ENCODE results near the gene SHMT2.

- no peak for TF ChIP-seq POLR2A (IDR thresholded peaks at IDR 0.05; ENCODE audit: low read depth, low read length)
- no peak for TF ChIP-seq CTCF (IDR thresholded peaks at IDR 0.05; ENCODE audit: extremely low read depth in 1 of 2, insufficient read depth in 1 of 2, low read depth in 1 of 2, low read length in 2 of 2)
- TF ChIP-seq, protein P1, sequence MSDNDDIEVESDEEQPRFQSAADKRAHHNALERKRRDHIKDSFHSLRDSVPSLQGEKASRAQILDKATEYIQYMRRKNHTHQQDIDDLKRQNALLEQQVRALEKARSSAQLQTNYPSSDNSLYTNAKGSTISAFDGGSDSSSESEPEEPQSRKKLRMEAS (IDR thresholded peaks at IDR 0.05; ENCODE audit: insufficient read depth, insufficient read length): no peak
- TF ChIP-seq EZH2 (IDR thresholded peaks at IDR 0.05; ENCODE audit: borderline replicate concordance, low read depth, low read length, severe bottlenecking): no peak
- TF ChIP-seq MYC (IDR thresholded peaks at IDR 0.05; ENCODE audit: low read depth, low read length): no peak
- no peak for TF ChIP-seq POLR2AphosphoS5 (IDR thresholded peaks at IDR 0.05; ENCODE audit: insufficient read depth, low read depth, low read length)
- no peak for TF ChIP-seq FOS (IDR thresholded peaks at IDR 0.05; ENCODE audit: borderline replicate concordance, insufficient read depth, low read length)
- no peak for TF ChIP-seq JUN (IDR thresholded peaks at IDR 0.05; ENCODE audit: borderline replicate concordance, insufficient read depth, insufficient read length, low read depth)
Observed at GRCh38 chr12:57250956-57251355, 21.4 kb downstream of the SHMT2 start, which contains the start of gene STAC3.
